Thyroid gland (tissue), 4 donors: Measurements from ENCODE around the gene ITM2A. TPM values are rescaled to one million over a fixed set of nuclear protein-coding genes. Genes with fewer than 3 reads are reported as not detected.
A peak's percentile ranks its signal among the peaks of the same experiment; 100 is the strongest.

ENCODE experiments used
- DNase-seq, 2 donors: peaks; one replicate each; pipeline ENCODE4 v3.0.0-alpha.2; 2019
- H3K27ac ChIP-seq, 3 donors: fragments of 200-600 bp; sonication (generic); 1 replicate in 2 of 3; 2 replicates in 1 of 3; pipeline ENCODE4 v1.5.1; 2016 to 2019; ENCODE audit warnings: mild to moderate bottlenecking in 1 of 3, moderate library complexity in 1 of 3
- H3K27me3 ChIP-seq: fragments of 200-600 bp; sonication (generic); one replicate; pipeline ENCODE4 v1.5.1; 2019
- H3K36me3 ChIP-seq, 2 donors: fragments of 200-600 bp; sonication (generic); one replicate each; pipeline ENCODE4 v1.5.1; 2016 to 2019
- H3K4me1 ChIP-seq, 2 donors: fragments of 200-600 bp; sonication (generic); one replicate each; pipeline ENCODE4 v1.5.1; 2017 to 2019
- H3K4me3 ChIP-seq, 3 donors: fragments of 200-600 bp; sonication (generic); replicated peaks in 1 of 3; 1 replicate in 2 of 3; 2 replicates in 1 of 3; pipeline ENCODE4 v1.5.1; 2016; ENCODE audit warnings: mild to moderate bottlenecking in 1 of 3
- H3K9me3 ChIP-seq: fragments of 200-600 bp; sonication (generic); one replicate; pipeline ENCODE4 v1.5.1; 2017
- CTCF ChIP-seq, 6 experiments: fragments of 200-600 bp in 3 of 6; fragments of 450-650 bp in 3 of 6; sonication (generic) in 3 of 6; IDR thresholded peaks; one replicate each; pipeline ENCODE4 v1.5.1; 2016 to 2019; ENCODE audit warnings: antibody characterized with exemption in 6 of 6, mild to moderate bottlenecking in 2 of 6, inconsistent platforms in 1 of 6, moderate library complexity in 1 of 6
- POLR2A ChIP-seq, 2 donors: fragments of 450-650 bp; IDR thresholded peaks; one replicate each; pipeline ENCODE4 v1.6.1; 2017; ENCODE audit warnings: antibody characterized with exemption in 2 of 2, mild to moderate bottlenecking in 2 of 2, moderate library complexity in 1 of 2
- WGBS, 2 donors: methylation state at CpG; one replicate each; pipeline ENCODE4 v1.1.5; 2017; 5-methylcytosine and 5-hydroxymethylcytosine counted together
- intact Hi-C: fragments of 100-400 bp; cut with DNase I; formaldehyde crosslinking; loops from one replicate; pipeline ENCODE4 v1.15.1; 2023
- total RNA-seq, 4 donors: library from RNA; depleted of rRNA; stranded (reverse); fragments of >200 nt; gene quantifications; one replicate each; pipeline ENCODE4 v1.2.3, GENCODE V29; 2016

Gene ITM2A
- 10 to 100 TPM; 53.9 to 91.0 (median 80.2) TPM for total RNA-seq

GRCh38 chrX:79366873-79367749 lies at the start of gene ITM2A:
TSS of gene ITM2A (minus strand) at chrX:79367334. CDS start at chrX:79367215, 119 bp downstream.
- DNase-seq: peak; percentile 31 to 42
- TF ChIP-seq CTCF (IDR thresholded peaks at IDR 0.05): no peak
- TF ChIP-seq POLR2A (IDR thresholded peaks at IDR 0.05): peak in 1 of 2 donors; percentile 60
- Histone ChIP-seq H3K27ac (peak within 1 kb of the TSS in 2 of 3 donors; percentile 39 to 70), H3K9me3 (no peaks in the 10 kb centered on the region), H3K27me3 (no peaks in the 10 kb centered on the region), H3K4me3 (peak within 1 kb of the TSS; percentile 34 to 55 (median 47)), H3K4me1 (no peaks in the 10 kb centered on the region), H3K36me3 (no peaks in the 10 kb centered on the region)
- 5 to 7% methylated on average over 8 to 10 of the region's 38 CpGs for WGBS, 2 donors
- intact Hi-C loops: no loop called here

GRCh38 chrX:79415056-79415455 lies 47.9 kb upstream of the ITM2A start:
- Histone ChIP-seq H3K4me1 (no peaks in the 10 kb centered on the region), H3K4me3 (no peak overlapping the region), H3K27me3 (no peaks in the 10 kb centered on the region), H3K27ac (no peak overlapping the region), H3K9me3 (no peaks in the 10 kb centered on the region), H3K36me3 (no peaks in the 10 kb centered on the region)
- TF ChIP-seq POLR2A (IDR thresholded peaks at IDR 0.05) (no peak), CTCF (IDR thresholded peaks at IDR 0.05) (no peak)
- intact Hi-C loops: no loop called here
- WGBS, 2 donors: 76 to 79% methylated on average over 2 of the region's 2 CpGs
- no peak for DNase-seq

GRCh38 chrX:79413963-79414362 lies 46.8 kb upstream of the ITM2A start:
- 70 to 88% methylated on average over 7 of the region's 7 CpGs for WGBS, 2 donors

GRCh38 chrX:79412972-79413371 lies 45.8 kb upstream of the ITM2A start:
- Histone ChIP-seq H3K36me3 (no peaks in the 10 kb centered on the region), H3K27ac (peak overlapping the region in 1 of 3 donors; percentile 13), H3K27me3 (no peaks in the 10 kb centered on the region), H3K9me3 (no peaks in the 10 kb centered on the region), H3K4me3 (no peak overlapping the region), H3K4me1 (no peaks in the 10 kb centered on the region)
- 9 to 13% methylated on average over 6 of the region's 6 CpGs for WGBS, 2 donors
- intact Hi-C loops: no loop called here
- TF ChIP-seq POLR2A (IDR thresholded peaks at IDR 0.05) (no peak), CTCF (IDR thresholded peaks at IDR 0.05) (peak in 4 of 6 experiments; percentile 30 to 47 (median 44))
- DNase-seq: no peak

More at GRCh38 chrX:79413963-79414362, 46.8 kb upstream of the ITM2A start:
- no peaks in the 10 kb centered on the region for H3K4me1 ChIP-seq
- H3K27ac ChIP-seq: no peak overlapping the region
- TF ChIP-seq POLR2A (IDR thresholded peaks at IDR 0.05) (no peak), CTCF (IDR thresholded peaks at IDR 0.05) (no peak)
- no peaks in the 10 kb centered on the region for H3K27me3 ChIP-seq
- no peaks in the 10 kb centered on the region for H3K9me3 ChIP-seq
- no peak overlapping the region for H3K4me3 ChIP-seq
- H3K36me3 ChIP-seq: no peaks in the 10 kb centered on the region
- intact Hi-C loops: no loop called here
- DNase-seq: no peak

GRCh38 chrX:79412166-79412565 lies 45.0 kb upstream of the ITM2A start:
- Histone ChIP-seq H3K4me1 (no peaks in the 10 kb centered on the region), H3K27ac (no peak overlapping the region), H3K9me3 (no peaks in the 10 kb centered on the region), H3K4me3 (no peak overlapping the region), H3K36me3 (no peaks in the 10 kb centered on the region), H3K27me3 (no peaks in the 10 kb centered on the region)
- intact Hi-C loops: no loop called here
- no peak for TF ChIP-seq CTCF (IDR thresholded peaks at IDR 0.05)
- TF ChIP-seq POLR2A (IDR thresholded peaks at IDR 0.05): no peak
- DNase-seq: no peak
- WGBS, 2 donors: 65 to 71% methylated on average over 3 of the region's 3 CpGs
